ENCODE measurements around the gene EPO. TPM values are rescaled to one million over a fixed set of nuclear protein-coding genes. Genes with fewer than 3 reads are reported as not detected.

Gene EPO
- total RNA-seq, 3 donors from 2014 or later (not counting 1 experiment from before 2014, with no cell fraction given), result not detected

GRCh38 chr7:100693312-100694097, 26.8 kb upstream of the EPO start:
- H3K27me3 Mint-ChIP-seq (ENCODE audit: low read depth in 2 of 2), result no peaks in the 10 kb centered on the region
- H3K36me3 Mint-ChIP-seq, result no peaks in the 10 kb centered on the region
- Histone ChIP-seq H3K4me1 (ENCODE audit: control insufficient read depth, insufficient read depth, low read length) (peaks cover 42% of the 10 kb centered on the region), H3K36me3 (ENCODE audit: control insufficient read depth, insufficient read depth, low read length) (peaks cover 2% of the 10 kb centered on the region), H3K27me3 (ENCODE audit: control insufficient read depth, insufficient read depth, low read length) (no peaks in the 10 kb centered on the region), H3K9me3 (ENCODE audit: control insufficient read depth, insufficient read depth, low read length) (no peaks in the 10 kb centered on the region), H3K4me3 (ENCODE audit: low read length) (peak overlapping the region; percentile 52), H3K27ac (ENCODE audit: low read length) (no peak overlapping the region)
- no peak for TF ChIP-seq CTCF (IDR thresholded peaks at IDR 0.05)
- under 1% methylated on average over 81 of the region's 81 CpGs for WGBS (ENCODE audit: insufficient coverage)
- ATAC-seq, result peak; percentile 49 to 64 (median 50)
- H3K4me1 Mint-ChIP-seq, result peaks cover 25 to 30% of the 10 kb centered on the region in 2 donors
- H3K4me3 Mint-ChIP-seq, result peak overlapping the region; percentile 96
- intact Hi-C loops (cut with micrococcal nuclease), result loop anchor here (5.0 to 10.0 kb wide), 3 partner anchors 61 to 219 kb away; partner anchors contain the start of genes PCOLCE and TSC22D4
- DNase-seq, result peak in 1 of 2 donors; percentile 23
- H3K27ac Mint-ChIP-seq, result peak overlapping the region; percentile 84 to 94
- H3K9me3 Mint-ChIP-seq, result no peaks in the 10 kb centered on the region

- ATAC-seq (peak; percentile 72 to 82 (median 81)), DNase-seq (peak; percentile 73 to 86)
- no peaks in the 10 kb centered on the region for H3K9me3 ChIP-seq (ENCODE audit: control insufficient read depth, insufficient read depth, low read length)
- H3K36me3 Mint-ChIP-seq, result no peaks in the 10 kb centered on the region
- under 1% methylated on average over 86 of the region's 102 CpGs for WGBS (ENCODE audit: insufficient coverage)
- intact Hi-C loops (cut with micrococcal nuclease), result loop anchor here (5.0 to 10.0 kb wide), 3 partner anchors 62 to 219 kb away; partner anchors contain the start of genes PCOLCE and TSC22D4
- peak within 1 kb of the TSS; percentile 63 for H3K27ac ChIP-seq (ENCODE audit: low read length)
- peak within 1 kb of the TSS; percentile 84 to 94 for H3K27ac Mint-ChIP-seq
- peaks cover 39% of the 10 kb centered on the region for H3K4me1 ChIP-seq (ENCODE audit: control insufficient read depth, insufficient read depth, low read length)
- H3K9me3 Mint-ChIP-seq, result no peaks in the 10 kb centered on the region
- H3K4me3 Mint-ChIP-seq, result peak within 1 kb of the TSS; percentile 96
- H3K36me3 ChIP-seq (ENCODE audit: control insufficient read depth, insufficient read depth, low read length), result no peaks in the 10 kb centered on the region
- H3K27me3 Mint-ChIP-seq (ENCODE audit: low read depth in 2 of 2), result no peaks in the 10 kb centered on the region
- H3K4me1 Mint-ChIP-seq, result peaks cover 20 to 23% of the 10 kb centered on the region in 2 donors
- no peaks in the 10 kb centered on the region for H3K27me3 ChIP-seq (ENCODE audit: control insufficient read depth, insufficient read depth, low read length)
- peak within 1 kb of the TSS; percentile 52 for H3K4me3 ChIP-seq (ENCODE audit: low read length)
- TF ChIP-seq CTCF (IDR thresholded peaks at IDR 0.05), result no peak
Measured at GRCh38 chr7:100694098-100694745, 26.0 kb upstream of the EPO start, which contains the start of gene GIGYF1. Gene GIGYF1, minus strand, starts transcription at chr7:100694250. Its CDS starts 6,012 bp downstream, at chr7:100688238.

GRCh38 chr7:100696123-100696521, 24.1 kb upstream of the EPO start:
- H3K27ac Mint-ChIP-seq, result no peak overlapping the region
- H3K36me3 Mint-ChIP-seq, result no peaks in the 10 kb centered on the region

More at GRCh38 chr7:100696123-100696521, 24.1 kb upstream of the EPO start:
- peaks cover 20% of the 10 kb centered on the region in 2 donors for H3K4me1 Mint-ChIP-seq
- DNase-seq (no peak), ATAC-seq (no peak)
- H3K27me3 Mint-ChIP-seq (ENCODE audit: low read depth in 2 of 2), result peaks cover 0 to 1% of the 10 kb centered on the region in 2 donors
- Histone ChIP-seq H3K4me1 (ENCODE audit: control insufficient read depth, insufficient read depth, low read length) (peaks cover 32% of the 10 kb centered on the region), H3K27ac (ENCODE audit: low read length) (no peak overlapping the region), H3K9me3 (ENCODE audit: control insufficient read depth, insufficient read depth, low read length) (no peaks in the 10 kb centered on the region), H3K27me3 (ENCODE audit: control insufficient read depth, insufficient read depth, low read length) (no peaks in the 10 kb centered on the region), H3K36me3 (ENCODE audit: control insufficient read depth, insufficient read depth, low read length) (no peaks in the 10 kb centered on the region), H3K4me3 (ENCODE audit: low read length) (no peak overlapping the region)
- intact Hi-C loops (cut with micrococcal nuclease), result loop anchor here (10.0 kb wide), 1 partner anchor 221 kb away; the partner anchor contains the start of gene TSC22D4
- 87% methylated on average over 5 of the region's 6 CpGs for WGBS (ENCODE audit: insufficient coverage)
- no peak for TF ChIP-seq CTCF (IDR thresholded peaks at IDR 0.05)
- no peaks in the 10 kb centered on the region for H3K9me3 Mint-ChIP-seq
- peak overlapping the region; percentile 80 for H3K4me3 Mint-ChIP-seq
